SIG-M5 (cell line): Measurements from ENCODE around the gene CYP2J2.
"Not testable (repeated sequence)": the region's sequence is repeated elsewhere in the genome, so short reads cannot be mapped to it uniquely, and the experiment has no call there.

Source experiments
- DNase-seq: peaks from one replicate; lab custom pipeline; 2025; lab: John Stamatoyannopoulos, UW

The CYP2J2 gene

GRCh38 chr1:59919746-59920145 is 6.8 kb downstream of the CYP2J2 start:
- no peak for DNase-seq

GRCh38 chr1:59917785-59918180 is 8.8 kb downstream of the CYP2J2 start:
- no peak for DNase-seq

GRCh38 chr1:59917026-59917784 is 9.4 kb downstream of the CYP2J2 start:
- DNase-seq: no peak

- no peak for DNase-seq
Observed at GRCh38 chr1:59915516-59915915, 11.1 kb downstream of the CYP2J2 start.

GRCh38 chr1:59914791-59915286 is 11.7 kb downstream of the CYP2J2 start:
- DNase-seq: not testable (repeated sequence)

GRCh38 chr1:59908682-59909081 is 17.9 kb downstream of the CYP2J2 start:
- DNase-seq: no peak

GRCh38 chr1:59908084-59908483 is 18.5 kb downstream of the CYP2J2 start:
- DNase-seq: no peak

- DNase-seq: no peak
Observed at GRCh38 chr1:59906931-59907330, 19.6 kb downstream of the CYP2J2 start.

GRCh38 chr1:59903141-59903754 is 23.3 kb downstream of the CYP2J2 start:
- no peak for DNase-seq

GRCh38 chr1:59901770-59902388 is 24.7 kb downstream of the CYP2J2 start:
- no peak for DNase-seq

- no peak for DNase-seq
Observed at GRCh38 chr1:59900640-59901039, 25.9 kb downstream of the CYP2J2 start.

GRCh38 chr1:59898927-59899326 is 27.6 kb downstream of the CYP2J2 start:
- no peak for DNase-seq

GRCh38 chr1:59897165-59897564 is 29.4 kb downstream of the CYP2J2 start:
- no peak for DNase-seq

- no peak for DNase-seq
Observed at GRCh38 chr1:59892841-59893811, 33.4 kb downstream of the CYP2J2 start.

GRCh38 chr1:59885160-59885832 is 41.3 kb downstream of the CYP2J2 start:
- DNase-seq: no peak

GRCh38 chr1:59880735-59881134 is 45.8 kb downstream of the CYP2J2 start:
- DNase-seq: no peak

- no peak for DNase-seq
Observed at GRCh38 chr1:59879996-59880505, 46.5 kb downstream of the CYP2J2 start.

GRCh38 chr1:59879574-59879973 is 47.0 kb downstream of the CYP2J2 start:
- no peak for DNase-seq

- no peak for DNase-seq
Observed at GRCh38 chr1:59878370-59878769, 48.2 kb downstream of the CYP2J2 start.

- no peak for DNase-seq
Observed at GRCh38 chr1:59877108-59877682, 49.4 kb downstream of the CYP2J2 start.

- DNase-seq: no peak
Observed at GRCh38 chr1:59871746-59872145, 54.8 kb downstream of the CYP2J2 start.
